Endothelial cell of umbilical vein (primary cell): ENCODE measurements around the gene EGFL7.

Experiments used
- JUN ChIP-seq: IDR thresholded peaks from 2 replicates; pipeline ENCODE4 v1.6.1; 2011; ENCODE audit warnings: borderline replicate concordance, low read depth; ENCODE audit not compliant: insufficient read length, insufficient read depth
- POLR2A ChIP-seq: IDR thresholded peaks from 2 replicates; pipeline ENCODE4 v1.6.1; 2012; ENCODE audit warnings: low read depth, mild to moderate bottlenecking, control low read depth, low read length
- POLR2AphosphoS5 ChIP-seq: IDR thresholded peaks from 2 replicates; pipeline ENCODE4 v1.6.1; 2012; ENCODE audit warnings: low read depth, mild to moderate bottlenecking, control low read depth, low read length, moderate library complexity; ENCODE audit not compliant: insufficient read depth
- TF ChIP-seq, protein P1 (sequence below), 2 donors: IDR thresholded peaks; 1 replicate in 1 of 2; 2 replicates in 1 of 2; pipeline ENCODE4 v1.5.1; 2011; ENCODE audit warnings: low read length in 2 of 2, mild to moderate bottlenecking in 2 of 2, moderate library complexity in 2 of 2, control low read depth in 1 of 2, inconsistent platforms in 1 of 2, low read depth in 1 of 2; ENCODE audit not compliant: insufficient read depth in 1 of 2; ENCODE audit errors: extremely low read depth in 1 of 2

DNA sequence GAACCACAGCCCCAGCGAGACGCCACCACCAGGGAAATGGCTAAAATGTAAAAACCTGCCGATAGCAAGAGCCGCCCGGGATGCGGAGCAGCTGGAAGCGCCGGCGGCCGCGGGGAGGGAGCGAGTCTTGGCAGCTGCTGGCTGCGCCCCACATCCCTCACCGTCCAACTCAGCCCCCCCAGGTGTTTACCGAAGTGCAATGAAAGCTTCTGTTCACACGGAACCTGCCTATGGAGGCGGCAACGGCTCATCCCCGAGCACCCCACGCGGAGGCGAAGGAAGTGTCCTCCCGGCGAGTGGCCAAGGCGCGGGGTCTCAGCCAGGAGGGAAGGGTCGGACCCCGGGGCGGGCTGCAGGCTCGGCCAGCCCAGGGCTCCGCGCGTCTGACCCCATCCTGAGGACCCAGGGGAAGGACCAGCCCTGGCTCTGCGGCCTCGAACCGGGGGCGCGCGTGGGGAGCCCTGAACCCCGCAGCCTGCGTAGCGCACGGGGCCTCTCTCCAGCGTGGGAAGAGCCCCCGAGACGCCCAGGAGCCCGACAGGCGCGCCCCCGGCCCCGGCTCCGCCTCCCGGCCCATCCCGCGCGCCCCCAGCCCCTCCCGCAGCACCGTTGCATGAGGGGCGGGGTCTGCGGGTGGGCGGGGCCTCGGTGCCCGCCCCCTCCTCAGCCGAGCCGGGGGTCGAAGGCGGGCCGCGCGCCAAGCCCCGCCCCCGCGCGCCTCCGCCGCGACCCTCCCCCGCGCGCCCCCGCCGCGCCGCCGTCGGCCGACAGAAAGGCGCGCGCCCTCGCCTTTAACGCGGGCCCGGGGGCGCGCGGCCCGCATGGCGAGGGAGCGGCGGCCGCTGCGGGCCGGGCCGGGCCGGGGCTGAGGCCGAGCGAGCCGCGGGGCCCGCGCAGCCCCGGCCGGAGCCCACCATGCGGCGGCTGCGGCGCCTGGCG lies 49.3 kb downstream of the EGFL7 start, which contains the start of gene DIPK1B:
- TF ChIP-seq POLR2AphosphoS5 (no peak), JUN (no peak), POLR2A (no peak)
- TF ChIP-seq, protein P1, sequence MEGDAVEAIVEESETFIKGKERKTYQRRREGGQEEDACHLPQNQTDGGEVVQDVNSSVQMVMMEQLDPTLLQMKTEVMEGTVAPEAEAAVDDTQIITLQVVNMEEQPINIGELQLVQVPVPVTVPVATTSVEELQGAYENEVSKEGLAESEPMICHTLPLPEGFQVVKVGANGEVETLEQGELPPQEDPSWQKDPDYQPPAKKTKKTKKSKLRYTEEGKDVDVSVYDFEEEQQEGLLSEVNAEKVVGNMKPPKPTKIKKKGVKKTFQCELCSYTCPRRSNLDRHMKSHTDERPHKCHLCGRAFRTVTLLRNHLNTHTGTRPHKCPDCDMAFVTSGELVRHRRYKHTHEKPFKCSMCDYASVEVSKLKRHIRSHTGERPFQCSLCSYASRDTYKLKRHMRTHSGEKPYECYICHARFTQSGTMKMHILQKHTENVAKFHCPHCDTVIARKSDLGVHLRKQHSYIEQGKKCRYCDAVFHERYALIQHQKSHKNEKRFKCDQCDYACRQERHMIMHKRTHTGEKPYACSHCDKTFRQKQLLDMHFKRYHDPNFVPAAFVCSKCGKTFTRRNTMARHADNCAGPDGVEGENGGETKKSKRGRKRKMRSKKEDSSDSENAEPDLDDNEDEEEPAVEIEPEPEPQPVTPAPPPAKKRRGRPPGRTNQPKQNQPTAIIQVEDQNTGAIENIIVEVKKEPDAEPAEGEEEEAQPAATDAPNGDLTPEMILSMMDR (IDR thresholded peaks at IDR 0.05; ENCODE audit: extremely low read depth in 1 of 2, insufficient read depth in 1 of 2, low read depth in 1 of 2, low read length in 2 of 2): no peak
